GM19025 (cell line): ENCODE data around the gene ATP6V1C2.
"Not testable (repeated sequence)": the region's sequence is repeated elsewhere in the genome, so short reads cannot be mapped to it uniquely, and the experiment has no call there.

Experiments
- ATAC-seq: cut with Tn5 transposase; IDR thresholded peaks from one replicate; pipeline ENCODE4 v1.9.1; 2021; ENCODE audit warnings: mild to moderate bottlenecking, low read depth, moderate library complexity; ENCODE audit not compliant: unreplicated experiment

ATP6V1C2 gene

DNA sequence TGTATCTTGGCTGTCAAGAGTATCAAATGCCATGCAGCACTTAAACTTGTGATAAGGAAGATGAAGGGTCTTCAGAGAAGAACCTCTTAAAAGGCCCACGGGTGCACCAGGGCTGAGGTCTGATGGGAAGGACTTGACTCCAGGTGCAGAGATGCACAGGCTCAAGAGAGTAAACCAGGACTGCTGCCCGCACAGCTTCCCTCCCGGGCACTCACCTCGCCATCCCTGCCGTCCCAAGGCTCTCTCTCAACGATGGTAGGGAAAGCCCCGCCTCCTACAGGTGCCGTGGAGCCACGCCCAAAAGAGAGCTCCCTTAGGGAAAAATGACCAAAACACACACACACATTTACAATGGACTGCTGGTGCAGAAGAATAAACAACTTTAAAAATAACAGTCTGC is 63.3 kb downstream of the ATP6V1C2 start:
- ATAC-seq, result no peak

- no peak for ATAC-seq
Observed at GRCh38 chr2:10785260-10785659, 63.8 kb downstream of the ATP6V1C2 start.

DNA sequence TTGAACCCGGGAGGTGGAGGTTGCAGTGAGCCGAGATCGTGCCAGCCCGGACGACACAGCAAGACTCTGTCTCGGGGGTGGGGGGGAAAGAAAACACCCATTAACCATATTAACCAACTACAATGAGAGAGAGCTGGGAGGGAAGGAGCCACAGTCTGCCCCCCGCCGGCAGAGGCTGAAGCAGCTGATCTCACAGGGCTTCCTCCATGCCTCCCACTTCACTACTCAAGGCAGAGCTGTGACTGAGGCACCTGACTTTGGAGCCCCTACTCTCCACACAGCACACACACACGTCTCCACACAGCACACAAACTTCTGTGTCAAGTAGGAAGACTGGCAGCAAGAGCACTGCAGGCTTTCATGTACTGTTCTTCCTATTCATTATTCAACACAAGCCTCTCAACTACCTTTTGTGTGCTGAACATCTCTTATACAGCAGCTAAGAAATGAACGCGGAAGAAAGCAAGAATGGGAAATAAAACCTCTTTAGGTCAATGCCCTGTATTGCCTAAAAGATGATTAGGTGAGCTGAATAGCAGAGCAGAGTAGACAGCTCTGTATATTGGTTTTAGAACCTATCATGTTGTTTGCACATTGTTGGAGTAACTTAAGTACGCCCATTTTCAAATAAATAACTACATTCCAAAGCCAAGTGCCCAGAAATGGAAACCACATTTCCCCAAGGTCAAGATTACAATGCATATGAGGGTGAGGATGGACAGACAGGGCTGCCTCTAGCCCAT is 65.0 kb downstream of the ATP6V1C2 start:
- ATAC-seq, result no peak

- ATAC-seq, result no peak
Observed at GRCh38 chr2:10787176-10787968, 65.9 kb downstream of the ATP6V1C2 start.

GRCh38 chr2:10788855-10789254 is 67.4 kb downstream of the ATP6V1C2 start:
- no peak for ATAC-seq

- ATAC-seq, result peak; percentile 83
Observed at GRCh38 chr2:10790228-10790973, 69.0 kb downstream of the ATP6V1C2 start.

DNA sequence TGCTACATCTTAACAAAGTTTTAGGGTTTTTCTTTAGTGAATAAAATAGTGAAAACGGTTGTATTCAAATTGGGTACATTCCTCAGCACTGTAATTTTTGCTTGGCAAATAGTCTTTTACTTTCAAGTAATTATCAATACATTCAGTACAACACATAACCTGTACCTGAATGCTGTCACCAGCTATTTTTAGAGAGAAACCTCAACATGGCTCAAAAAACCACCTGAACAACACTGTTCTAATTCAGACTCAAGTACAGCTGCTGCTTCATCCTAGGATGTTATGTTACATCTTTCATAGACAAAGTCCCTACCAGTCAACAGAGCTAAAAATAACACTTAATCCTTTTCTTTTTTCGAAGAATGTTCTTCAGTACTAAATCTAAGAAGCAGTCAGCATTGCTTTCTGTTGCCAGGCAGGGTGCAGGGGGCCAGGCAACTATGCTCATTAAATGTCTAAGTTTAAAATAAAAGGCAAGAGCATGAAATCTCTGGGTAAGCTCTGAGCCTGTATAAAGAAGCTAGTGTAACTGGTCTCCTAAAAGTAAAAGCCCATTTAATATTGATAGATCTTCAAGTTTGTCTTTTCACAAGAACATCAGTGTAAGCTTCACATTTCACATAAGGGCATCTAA is 70.7 kb downstream of the ATP6V1C2 start:
- peak; percentile 43 for ATAC-seq

- no peak for ATAC-seq
Observed at GRCh38 chr2:10792660-10793400, 71.4 kb downstream of the ATP6V1C2 start.

DNA sequence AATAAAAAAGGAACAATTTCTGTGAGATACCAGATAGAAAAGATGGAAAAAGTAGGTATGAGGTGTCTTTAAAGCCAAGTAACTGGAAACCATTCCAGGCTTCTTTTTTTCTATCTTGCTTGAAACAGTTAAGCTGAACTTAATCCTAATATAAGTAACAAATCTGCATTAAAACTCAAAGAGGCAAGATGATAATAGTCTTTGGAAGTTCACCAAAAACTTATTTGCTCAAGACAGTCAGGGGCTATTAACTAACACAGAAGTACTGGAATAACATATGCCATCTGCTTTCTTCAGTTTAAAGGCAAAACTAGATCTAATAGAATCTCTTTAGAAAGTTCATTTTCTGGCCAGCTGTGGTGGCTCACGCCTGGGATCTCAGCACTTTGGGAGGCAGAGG is 72.4 kb downstream of the ATP6V1C2 start:
- no peak for ATAC-seq

- no peak for ATAC-seq
Observed at GRCh38 chr2:10794876-10795275, 73.4 kb downstream of the ATP6V1C2 start.

GRCh38 chr2:10795508-10796046 is 74.1 kb downstream of the ATP6V1C2 start:
- no peak for ATAC-seq

GRCh38 chr2:10796703-10797102 is 75.3 kb downstream of the ATP6V1C2 start:
- no peak for ATAC-seq

GRCh38 chr2:10798783-10799182 is 77.4 kb downstream of the ATP6V1C2 start:
- ATAC-seq, result no peak

- ATAC-seq, result no peak
Observed at GRCh38 chr2:10800163-10800562, 78.7 kb downstream of the ATP6V1C2 start.

DNA sequence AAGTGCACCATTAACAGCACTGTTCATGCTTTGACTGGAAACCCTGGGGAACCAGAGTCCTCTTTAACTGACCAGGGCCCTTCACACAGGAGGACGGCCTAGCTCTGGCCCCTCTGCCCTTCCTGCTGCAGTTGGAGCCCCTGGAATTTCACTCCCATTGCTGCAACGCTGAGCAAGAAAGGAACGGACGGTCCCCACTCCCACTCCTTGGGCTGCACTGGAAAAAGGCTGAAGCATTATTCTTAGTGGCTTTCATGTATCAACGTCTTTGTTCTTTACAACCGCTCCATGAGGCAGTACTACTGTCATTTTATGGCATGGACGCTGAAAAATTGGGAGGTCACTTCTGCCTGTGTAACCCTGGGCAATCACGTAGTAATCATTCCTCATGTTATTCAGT is 81.2 kb downstream of the ATP6V1C2 start:
- no peak for ATAC-seq

DNA sequence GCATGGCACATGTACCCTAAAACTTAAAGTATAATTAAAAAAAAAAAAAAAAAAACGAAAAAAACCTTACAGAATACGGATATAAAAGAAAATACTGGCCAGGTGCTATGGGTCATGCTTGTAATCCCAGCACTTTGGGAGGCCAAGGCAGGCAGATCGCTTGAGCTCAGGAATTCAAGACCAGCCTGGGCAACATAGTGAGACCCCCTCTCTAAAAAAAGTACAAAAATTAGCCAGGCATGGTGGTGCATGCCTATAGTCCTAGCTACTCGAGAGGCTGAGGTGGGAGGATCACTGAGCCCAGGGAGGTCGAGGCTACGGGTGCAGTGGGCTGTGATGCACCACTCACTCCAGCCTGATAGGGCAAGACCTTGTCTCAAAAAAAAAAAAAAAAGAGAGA is 84.6 kb downstream of the ATP6V1C2 start:
- ATAC-seq, result not testable (repeated sequence)

GRCh38 chr2:10806543-10806942 is 85.1 kb downstream of the ATP6V1C2 start:
- no peak for ATAC-seq

GRCh38 chr2:10810202-10811161 is 89.1 kb downstream of the ATP6V1C2 start:
- peak; percentile 28 for ATAC-seq

GRCh38 chr2:10811517-10811916 is 90.1 kb downstream of the ATP6V1C2 start:
- ATAC-seq, result no peak
